HepG2 (cell line): Measurements from ENCODE around the gene NPW. TPM values are rescaled to one million over a fixed set of nuclear protein-coding genes. Genes with fewer than 3 reads are reported as not detected.

Experiments used
- BCLAF1 ChIP-seq: fragments of 450-650 bp; IDR thresholded peaks from 2 replicates; pipeline ENCODE4 v1.6.1; 2017; ENCODE audit warnings: mild to moderate bottlenecking
- DR1 ChIP-seq: sonication (generic); formaldehyde crosslinking; IDR thresholded peaks from 2 replicates; pipeline ENCODE4 v1.8.0; 2021; ENCODE audit warnings: mild to moderate bottlenecking, missing genetic modification reagents, inconsistent platforms
- EEA1 ChIP-seq: sonication (generic); formaldehyde crosslinking; IDR thresholded peaks from 2 replicates; pipeline ENCODE4 v1.5.1; 2020; ENCODE audit warnings: mild to moderate bottlenecking, missing genetic modification reagents, borderline replicate concordance
- GATAD1 ChIP-seq: IDR thresholded peaks from 2 replicates; pipeline ENCODE4 v1.6.1; 2016; ENCODE audit warnings: missing genetic modification reagents, missing compliant biosample characterization
- GPBP1L1 ChIP-seq: sonication (generic); formaldehyde crosslinking; IDR thresholded peaks from 2 replicates; pipeline ENCODE4 v1.5.0; 2020; ENCODE audit warnings: mild to moderate bottlenecking, missing genetic modification reagents
- MTF2 ChIP-seq: sonication (generic); formaldehyde crosslinking; IDR thresholded peaks from 2 replicates; pipeline ENCODE4 v1.5.0; 2020; ENCODE audit warnings: missing genetic modification reagents, borderline replicate concordance
- NR2F2 ChIP-seq: IDR thresholded peaks from 2 replicates; pipeline ENCODE4 v1.6.1; 2012; ENCODE audit warnings: low read depth, inconsistent platforms, borderline replicate concordance
- PAX8 ChIP-seq: sonication (generic); formaldehyde crosslinking; IDR thresholded peaks from 2 replicates; pipeline ENCODE4 v1.8.0; 2022; ENCODE audit warnings: mild to moderate bottlenecking, missing genetic modification reagents, borderline replicate concordance
- PCBP2 ChIP-seq: fragments of 200-400 bp; formaldehyde crosslinking; optimal IDR thresholded peaks from 2 replicates; pipeline ENCODE3; 2018; ENCODE audit warnings: low read length, low read depth; ENCODE audit not compliant: poor library complexity, severe bottlenecking
- SIX4 ChIP-seq: sonication (generic); formaldehyde crosslinking; IDR thresholded peaks from 2 replicates; pipeline ENCODE4 v1.4.0; 2020; ENCODE audit warnings: missing genetic modification reagents
- STAT6 ChIP-seq: sonication (generic); formaldehyde crosslinking; IDR thresholded peaks from 2 replicates; pipeline ENCODE4 v1.4.0; 2020; ENCODE audit warnings: missing genetic modification reagents, mild to moderate bottlenecking, borderline replicate concordance
- TMF1 ChIP-seq: sonication (generic); formaldehyde crosslinking; IDR thresholded peaks from 2 replicates; pipeline ENCODE4 v1.8.1; 2022; ENCODE audit warnings: low read depth, missing genetic modification reagents
- ZBTB8A ChIP-seq: sonication (generic); formaldehyde crosslinking; IDR thresholded peaks from 2 replicates; pipeline ENCODE4 v1.4.0; 2020; ENCODE audit warnings: mild to moderate bottlenecking, low read depth, missing genetic modification reagents, borderline replicate concordance
- ZFY ChIP-seq: sonication (generic); formaldehyde crosslinking; IDR thresholded peaks from 2 replicates; pipeline ENCODE4 v1.4.0; 2020; ENCODE audit warnings: missing genetic modification reagents
- ZIK1 ChIP-seq: sonication (generic); formaldehyde crosslinking; IDR thresholded peaks from 2 replicates; pipeline ENCODE4 v1.5.0; 2020; ENCODE audit warnings: mild to moderate bottlenecking, low read depth, missing genetic modification reagents, borderline replicate concordance
- ZNF207 ChIP-seq: fragments of 450-650 bp; IDR thresholded peaks from 2 replicates; pipeline ENCODE4 v1.6.1; 2016; ENCODE audit warnings: antibody characterized with exemption, borderline replicate concordance
- ZNF576 ChIP-seq: sonication (generic); formaldehyde crosslinking; IDR thresholded peaks from 2 replicates; pipeline ENCODE4 v1.4.0; 2020; ENCODE audit warnings: mild to moderate bottlenecking, missing genetic modification reagents
- ZSCAN25 ChIP-seq: sonication (generic); formaldehyde crosslinking; IDR thresholded peaks from 2 replicates; pipeline ENCODE4 v1.8.0; 2022; ENCODE audit warnings: mild to moderate bottlenecking, missing genetic modification reagents
- polyA plus RNA-seq, 8 experiments: library from polyadenylated mRNA; depleted of rRNA in 3 of 8; stranded (reverse) in 7 of 8; unstranded in 1 of 8; fragments of >200 nt; fragmentation: Illumina TruSeq in 4 of 8; extraction: Trizol in 4 of 8; gene quantifications; 2 replicates each; pipeline versions ENCODE4 v1.2.1 to v1.2.3, GENCODE V29; 2011 to 2016; ENCODE audit warnings: low read depth in 4 of 8, missing spikeins in 1 of 8, mixed read lengths in 1 of 8; ENCODE audit not compliant: insufficient read depth in 1 of 8
- total RNA-seq, 5 experiments: library from RNA; depleted of rRNA; stranded (reverse); fragments of >200 nt; fragmentation: Illumina TruSeq; extraction: Trizol; gene quantifications; 2 replicates each; pipeline ENCODE4 v1.2.3, GENCODE V29; 2016; ENCODE audit warnings: low read depth in 1 of 5

Gene NPW
- total and polyA plus RNA-seq, 2 of the 13 experiments (the other 11 are each of a cell fraction or from before 2014, with no cell fraction given) = 0.24 to 0.97 TPM

- TF ChIP-seq TMF1 (CRISPR knock-in tag) (no peak), NR2F2 (no peak), ZFY (CRISPR knock-in tag) (peak; percentile 8; the same call in 1 of the 2 replicates), MTF2 (CRISPR knock-in tag) (no peak), BCLAF1 (no peak), ZBTB8A (CRISPR knock-in tag) (no peak), GPBP1L1 (CRISPR knock-in tag) (no peak), ZSCAN25 (CRISPR knock-in tag) (0 out of 2 replicates have a peak, but pooled peaks have one; percentile 26), STAT6 (CRISPR knock-in tag) (no peak), EEA1 (CRISPR knock-in tag) (no peak), ZIK1 (CRISPR knock-in tag) (0 out of 2 replicates have a peak, but pooled peaks have one; percentile 34), ZNF576 (CRISPR knock-in tag) (no peak), ZNF207 (no peak), PAX8 (CRISPR knock-in tag) (no peak), GATAD1 (CRISPR knock-in tag) (peak; percentile 15; the same call in 1 of the 2 replicates), DR1 (CRISPR knock-in tag) (no peak), PCBP2 (no peak), SIX4 (CRISPR knock-in tag) (no peak)
These were observed 13.7 kb downstream of the NPW start (continued) for GRCh38 chr16:2033057-2033908.
